Uterus (tissue), 2 donors: ENCODE measurements around the gene CPSF3.

ENCODE experiments used
- CTCF ChIP-seq, 4 experiments: fragments of 200-600 bp in 2 of 4; fragments of 450-650 bp in 2 of 4; sonication (generic) in 2 of 4; IDR thresholded peaks; one replicate each; pipeline ENCODE4 v1.5.1; 2016 to 2019; ENCODE audit warnings: antibody characterized with exemption in 4 of 4, mild to moderate bottlenecking in 2 of 4, moderate library complexity in 1 of 4
- POLR2A ChIP-seq, 2 donors: fragments of 450-650 bp; IDR thresholded peaks; one replicate each; pipeline ENCODE4 v1.6.1; 2016; ENCODE audit warnings: antibody characterized with exemption in 2 of 2, mild to moderate bottlenecking in 1 of 2, moderate library complexity in 1 of 2

- TF ChIP-seq CTCF (IDR thresholded peaks at IDR 0.05) (no peak), POLR2A (IDR thresholded peaks at IDR 0.05) (no peak)
Observed at GRCh38 chr2:9492927-9493326, 69.5 kb downstream of the CPSF3 start.
